Mesenchymal stem cell (in vitro differentiated cells and primary cell): Measurements from ENCODE around the gene FBXO21.

Experiments
- DNase-seq: peaks from one replicate; pipeline ENCODE4 v3.0.0-alpha.2; 2013
- H2AFZ ChIP-seq: one replicate; pipeline ENCODE4 v1.6.1; 2013; ENCODE audit warnings: low read depth, mild to moderate bottlenecking, control low read depth, inconsistent platforms, low read length, moderate library complexity
- H2AK5ac ChIP-seq: 2 replicates; pipeline ENCODE4 v1.6.1; 2013; ENCODE audit warnings: low read length, moderate library complexity, mild to moderate bottlenecking, inconsistent platforms; ENCODE audit not compliant: severe bottlenecking
- H2BK120ac ChIP-seq: one replicate; pipeline ENCODE4 v1.6.1; 2013; ENCODE audit warnings: low read depth, mild to moderate bottlenecking, inconsistent platforms, low read length, moderate library complexity
- H2BK12ac ChIP-seq, 2 experiments: one replicate each; pipeline ENCODE4 v1.6.1; 2013; ENCODE audit warnings: inconsistent platforms in 2 of 2, low read length in 2 of 2, mild to moderate bottlenecking in 2 of 2, moderate library complexity in 2 of 2, control low read depth in 1 of 2
- H2BK15ac ChIP-seq: one replicate; pipeline ENCODE4 v1.6.1; 2013; ENCODE audit warnings: mild to moderate bottlenecking, low read depth, inconsistent platforms; ENCODE audit not compliant: poor library complexity, severe bottlenecking
- H2BK5ac ChIP-seq: 2 replicates; pipeline ENCODE4 v1.6.1; 2013; ENCODE audit warnings: low read depth, mild to moderate bottlenecking, low read length, control low read depth, inconsistent platforms; ENCODE audit not compliant: poor library complexity, severe bottlenecking
- H3K14ac ChIP-seq, 2 experiments: one replicate each; pipeline ENCODE4 v1.6.1; 2013; ENCODE audit warnings: inconsistent platforms in 2 of 2, low read length in 2 of 2, control low read depth in 1 of 2, mild to moderate bottlenecking in 1 of 2, moderate library complexity in 1 of 2
- H3K18ac ChIP-seq, 2 experiments: one replicate each; pipeline ENCODE4 v1.6.1; 2013; ENCODE audit warnings: inconsistent platforms in 2 of 2, low read length in 2 of 2, control low read depth in 1 of 2, low read depth in 1 of 2, mild to moderate bottlenecking in 1 of 2
- H3K23ac ChIP-seq, 2 experiments: one replicate each; pipeline ENCODE4 v1.6.1; 2013; ENCODE audit warnings: inconsistent platforms in 2 of 2, low read length in 2 of 2, mild to moderate bottlenecking in 2 of 2, moderate library complexity in 2 of 2, control low read depth in 1 of 2
- H3K27ac ChIP-seq: 2 replicates; pipeline ENCODE4 v1.5.1; 2013; ENCODE audit warnings: mild to moderate bottlenecking, moderate library complexity, low read length, control low read depth, inconsistent platforms; ENCODE audit not compliant: poor library complexity, severe bottlenecking
- H3K27me3 ChIP-seq, 2 experiments: 2 replicates each; pipeline versions ENCODE4 v1.6.1 to v1.7.0; 2013; ENCODE audit warnings: low read length in 2 of 2, mild to moderate bottlenecking in 2 of 2, moderate library complexity in 2 of 2, control low read depth in 1 of 2, inconsistent platforms in 1 of 2; ENCODE audit not compliant: control insufficient read depth in 1 of 2, insufficient read depth in 1 of 2
- H3K36me3 ChIP-seq, 2 experiments: 2 replicates each; pipeline versions ENCODE4 v1.6.1 to v1.7.0; 2013; ENCODE audit warnings: low read length in 2 of 2, control low read depth in 1 of 2, inconsistent platforms in 1 of 2, low read depth in 1 of 2, mild to moderate bottlenecking in 1 of 2; ENCODE audit not compliant: insufficient read depth in 2 of 2, control insufficient read depth in 1 of 2
- H3K4ac ChIP-seq, 2 experiments: one replicate each; pipeline ENCODE4 v1.6.1; 2013; ENCODE audit warnings: inconsistent platforms in 2 of 2, low read length in 2 of 2, mild to moderate bottlenecking in 2 of 2, moderate library complexity in 2 of 2, control low read depth in 1 of 2, low read depth in 1 of 2
- H3K4me1 ChIP-seq: 2 replicates; pipeline ENCODE4 v1.6.1; 2013; ENCODE audit warnings: low read depth, low read length, control low read depth; ENCODE audit not compliant: control insufficient read depth, insufficient read depth
- H3K4me2 ChIP-seq: 2 replicates; pipeline ENCODE4 v1.6.1; 2013; ENCODE audit warnings: low read length, mild to moderate bottlenecking, inconsistent platforms; ENCODE audit not compliant: poor library complexity, severe bottlenecking
- H3K4me3 ChIP-seq, 2 experiments: 2 replicates each; pipeline versions ENCODE4 v1.5.1 to v1.7.0; 2013; ENCODE audit warnings: low read length in 2 of 2, mild to moderate bottlenecking in 2 of 2, control low read depth in 1 of 2, low read depth in 1 of 2; ENCODE audit not compliant: insufficient read depth in 1 of 2
- H3K79me1 ChIP-seq: replicated peaks from 2 replicates; pipeline ENCODE4 v1.6.1; 2013; ENCODE audit warnings: mild to moderate bottlenecking, control low read depth, low read length, inconsistent platforms; ENCODE audit not compliant: poor library complexity, severe bottlenecking
- H3K9ac ChIP-seq: 2 replicates; pipeline ENCODE4 v1.7.0; 2013; ENCODE audit warnings: mild to moderate bottlenecking, low read length, moderate library complexity
- H3K9me3 ChIP-seq: 2 replicates; pipeline ENCODE4 v1.7.0; 2013; ENCODE audit warnings: mild to moderate bottlenecking, low read length; ENCODE audit not compliant: control insufficient read depth
- H4K8ac ChIP-seq: one replicate; pipeline ENCODE4 v1.6.1; 2013; ENCODE audit warnings: inconsistent platforms, mild to moderate bottlenecking, low read length, moderate library complexity
- H4K91ac ChIP-seq: one replicate; pipeline ENCODE4 v1.6.1; 2013; ENCODE audit warnings: mild to moderate bottlenecking, low read length, inconsistent platforms
- WGBS: methylation state at CpG from one replicate; pipeline ENCODE4 v1.1.7; 2013; ENCODE audit warnings: mixed read lengths; 5-methylcytosine and 5-hydroxymethylcytosine counted together

The FBXO21 gene

DNA sequence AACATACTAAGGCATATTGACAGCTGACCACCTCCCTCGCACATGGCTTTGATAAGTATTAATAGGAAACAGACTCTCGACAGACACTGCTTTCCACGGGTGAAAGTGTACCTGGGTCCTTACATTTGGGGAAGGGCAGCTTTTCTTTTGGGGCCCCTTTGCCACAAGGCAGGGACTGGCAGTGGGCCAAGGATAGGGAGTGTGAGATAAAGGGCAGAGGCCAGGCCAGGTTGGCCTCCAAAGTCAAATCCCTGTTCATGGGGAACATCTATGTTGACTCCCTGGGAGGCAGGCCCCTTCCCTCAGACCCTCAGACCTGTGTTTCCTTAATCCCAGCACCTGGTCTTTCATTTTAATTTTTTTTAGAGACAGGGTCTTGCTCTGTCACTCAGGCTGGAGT is 19.4 kb upstream of the FBXO21 start:
- H3K9me3 ChIP-seq = no peaks in the 10 kb centered on the region
- H2AFZ ChIP-seq = no peak overlapping the region
- no peak overlapping the region for H3K4me2 ChIP-seq
- peaks cover 2% of the 10 kb centered on the region for H3K4me1 ChIP-seq
- H3K4ac ChIP-seq = no peak overlapping the region
- H2BK12ac ChIP-seq = no peak overlapping the region
- no peak overlapping the region for H3K14ac ChIP-seq
- no peak overlapping the region for H3K18ac ChIP-seq
- H2AK5ac ChIP-seq = no peak overlapping the region
- H2BK120ac ChIP-seq = no peak overlapping the region
- H3K27me3 ChIP-seq = peaks cover 14 to 76% of the 10 kb centered on the region in 2 experiments
- no peak overlapping the region for H3K23ac ChIP-seq
- no peak overlapping the region for H4K8ac ChIP-seq
- DNase-seq = no peak
- H3K4me3 ChIP-seq = no peak overlapping the region
- no peak overlapping the region for H2BK15ac ChIP-seq
- no peak overlapping the region for H4K91ac ChIP-seq
- no peaks in the 10 kb centered on the region for H3K79me1 ChIP-seq
- H2BK5ac ChIP-seq = peak overlapping the region; percentile 15
- no peak overlapping the region for H3K27ac ChIP-seq
- no peaks in the 10 kb centered on the region for H3K36me3 ChIP-seq
- H3K9ac ChIP-seq = no peak overlapping the region
- 86% methylated on average over 3 of the region's 3 CpGs for WGBS

DNA sequence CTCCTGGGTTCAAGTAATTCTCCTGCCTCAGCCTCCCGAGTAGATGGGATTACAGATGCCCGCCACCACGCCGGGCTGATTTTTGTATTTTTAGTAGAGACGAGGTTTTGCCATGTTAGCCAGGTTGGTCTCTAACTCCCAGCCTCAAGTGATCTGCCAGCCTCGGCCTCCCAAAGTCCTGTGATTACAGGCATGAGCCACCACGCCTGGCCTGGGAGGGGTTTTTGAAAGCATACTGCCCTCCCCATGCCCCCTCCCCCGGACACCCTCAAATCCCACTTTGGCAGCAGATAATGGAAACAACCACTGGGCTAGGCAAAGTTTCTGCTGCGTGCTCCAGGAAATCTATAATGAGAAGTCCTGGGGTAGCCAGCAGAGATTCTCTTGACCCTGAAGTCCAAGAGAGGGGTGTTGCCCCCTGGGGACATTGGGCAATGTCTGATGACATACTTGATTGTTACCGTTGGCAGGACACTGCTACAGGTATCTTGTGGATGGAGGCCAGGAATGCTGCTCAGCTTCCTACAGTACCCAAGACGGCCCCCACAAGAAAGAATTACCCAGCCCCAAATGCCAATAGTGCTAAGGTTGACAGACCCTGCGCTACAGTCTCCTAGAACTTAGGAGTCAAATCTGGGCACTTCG is 18.7 kb upstream of the FBXO21 start:
- Histone ChIP-seq H3K4me2 (no peak overlapping the region), H3K23ac (no peak overlapping the region), H2AK5ac (no peak overlapping the region), H4K8ac (no peak overlapping the region), H3K36me3 (no peaks in the 10 kb centered on the region), H4K91ac (no peak overlapping the region), H3K14ac (no peak overlapping the region), H3K9me3 (no peaks in the 10 kb centered on the region), H3K4me3 (no peak overlapping the region), H2BK120ac (no peak overlapping the region), H3K9ac (no peak overlapping the region), H2BK12ac (no peak overlapping the region), H3K27me3 (peaks cover 14 to 69% of the 10 kb centered on the region in 2 experiments), H2AFZ (no peak overlapping the region), H3K18ac (no peak overlapping the region), H3K4me1 (peaks cover 2% of the 10 kb centered on the region), H3K4ac (no peak overlapping the region), H3K79me1 (no peaks in the 10 kb centered on the region), H2BK5ac (no peak overlapping the region), H2BK15ac (no peak overlapping the region), H3K27ac (no peak overlapping the region)
- DNase-seq = no peak
- 87% methylated on average over 13 of the region's 13 CpGs for WGBS

- Histone ChIP-seq H2BK15ac (no peak overlapping the region), H2BK12ac (no peak overlapping the region), H3K4me1 (no peaks in the 10 kb centered on the region), H3K36me3 (no peaks in the 10 kb centered on the region), H2BK5ac (no peak overlapping the region), H2BK120ac (no peak overlapping the region), H3K4me3 (no peak overlapping the region), H3K9me3 (no peaks in the 10 kb centered on the region), H3K27me3 (peaks cover 14 to 62% of the 10 kb centered on the region in 2 experiments), H3K4me2 (no peak overlapping the region), H4K91ac (no peak overlapping the region), H3K23ac (no peak overlapping the region), H3K18ac (no peak overlapping the region), H3K27ac (no peak overlapping the region), H2AK5ac (no peak overlapping the region), H2AFZ (no peak overlapping the region), H4K8ac (no peak overlapping the region), H3K9ac (no peak overlapping the region), H3K4ac (no peak overlapping the region), H3K14ac (no peak overlapping the region), H3K79me1 (no peaks in the 10 kb centered on the region)
- no peak for DNase-seq
- 82% methylated on average over 16 of the region's 16 CpGs for WGBS
Measured at GRCh38 chr12:117208206-117208605, 17.9 kb upstream of the FBXO21 start.

- H3K4me2 ChIP-seq = no peak overlapping the region
- H4K91ac ChIP-seq = no peak overlapping the region
- H3K4me3 ChIP-seq = no peak overlapping the region
- H3K4ac ChIP-seq = no peak overlapping the region
- DNase-seq = no peak
- no peaks in the 10 kb centered on the region for H3K79me1 ChIP-seq
- no peak overlapping the region for H2AFZ ChIP-seq
- no peak overlapping the region for H2BK15ac ChIP-seq
- H3K27ac ChIP-seq = no peak overlapping the region
- no peak overlapping the region for H3K14ac ChIP-seq
- no peaks in the 10 kb centered on the region for H3K4me1 ChIP-seq
- H2BK12ac ChIP-seq = no peak overlapping the region
- H2BK5ac ChIP-seq = no peak overlapping the region
- no peak overlapping the region for H2BK120ac ChIP-seq
- no peak overlapping the region for H4K8ac ChIP-seq
- H3K9me3 ChIP-seq = no peaks in the 10 kb centered on the region
- no peak overlapping the region for H3K23ac ChIP-seq
- no peak overlapping the region for H2AK5ac ChIP-seq
- H3K18ac ChIP-seq = no peak overlapping the region
- WGBS = 48% methylated on average over 2 of the region's 2 CpGs
- H3K27me3 ChIP-seq = peaks cover 14 to 60% of the 10 kb centered on the region in 2 experiments
- H3K36me3 ChIP-seq = no peaks in the 10 kb centered on the region
- no peak overlapping the region for H3K9ac ChIP-seq
Measured at GRCh38 chr12:117207675-117208074, 17.4 kb upstream of the FBXO21 start.
